CD8-positive, alpha-beta memory T cell (primary cell): ENCODE results near the gene KCNS1. TPM values are rescaled to one million over a fixed set of nuclear protein-coding genes. Genes with fewer than 3 reads are reported as not detected.

Experiments
- CTCF ChIA-PET: fragments of 350-600 bp; sonication (Branson Sonifier 250); formaldehyde crosslinking; loops from one replicate; lab custom pipeline; 2021; ENCODE audit warnings: antibody characterized with exemption; lab: Charles Lee
- POLR2A ChIA-PET: fragments of 350-600 bp; sonication (Branson Sonifier 250); formaldehyde crosslinking; loops from one replicate; lab custom pipeline; 2021; ENCODE audit warnings: antibody characterized with exemption; lab: Charles Lee
- DNase-seq, 5 donors: peaks; one replicate each; pipeline versions ENCODE4 v3.0.0 to v3.0.0-alpha.2; 2020 to 2022; ENCODE audit warnings: mixed read lengths in 1 of 5
- H3K27ac ChIP-seq: one replicate; pipeline ENCODE4 v1.7.0; 2013; ENCODE audit warnings: low read depth, mild to moderate bottlenecking, low read length, moderate library complexity
- H3K27me3 ChIP-seq: 2 replicates; pipeline ENCODE4 v1.7.0; 2013; ENCODE audit warnings: low read length, mild to moderate bottlenecking; ENCODE audit not compliant: insufficient read depth, poor library complexity, severe bottlenecking
- H3K36me3 ChIP-seq: 2 replicates; pipeline ENCODE4 v1.7.0; 2013; ENCODE audit warnings: mild to moderate bottlenecking, low read length, moderate library complexity; ENCODE audit not compliant: insufficient read depth
- H3K4me1 ChIP-seq: 2 replicates; pipeline ENCODE4 v1.7.0; 2013; ENCODE audit warnings: mild to moderate bottlenecking, low read length, moderate library complexity; ENCODE audit not compliant: insufficient read depth
- H3K4me3 ChIP-seq: 2 replicates; pipeline ENCODE4 v1.7.0; 2013; ENCODE audit warnings: mild to moderate bottlenecking, low read length
- H3K9me3 ChIP-seq: 2 replicates; pipeline ENCODE4 v1.7.0; 2013; ENCODE audit warnings: mild to moderate bottlenecking, low read length
- H3K27ac Mint-ChIP-seq, 8 donors: one replicate each; pipeline ENCODE4 v1.8.0; 2020 to 2021; ENCODE audit warnings: mixed read lengths in 8 of 8, mild to moderate bottlenecking in 6 of 8, inconsistent platforms in 3 of 8, moderate library complexity in 3 of 8
- H3K27me3 Mint-ChIP-seq, 2 donors: one replicate each; pipeline ENCODE4 v1.8.0; 2020 to 2021; ENCODE audit warnings: mixed read lengths in 2 of 2, mild to moderate bottlenecking in 1 of 2, moderate library complexity in 1 of 2
- H3K36me3 Mint-ChIP-seq, 3 donors: one replicate each; pipeline ENCODE4 v1.8.0; 2020 to 2021; ENCODE audit warnings: mixed read lengths in 3 of 3, inconsistent platforms in 1 of 3, mild to moderate bottlenecking in 1 of 3
- H3K4me1 Mint-ChIP-seq, 3 donors: one replicate each; pipeline ENCODE4 v1.8.0; 2020 to 2021; ENCODE audit warnings: mixed read lengths in 3 of 3, inconsistent platforms in 1 of 3, mild to moderate bottlenecking in 1 of 3
- H3K4me3 Mint-ChIP-seq, 7 donors: one replicate each; pipeline ENCODE4 v1.8.0; 2020 to 2021; ENCODE audit warnings: mixed read lengths in 7 of 7, mild to moderate bottlenecking in 6 of 7, moderate library complexity in 4 of 7, inconsistent platforms in 2 of 7
- H3K9me3 Mint-ChIP-seq, 5 donors: one replicate each; pipeline ENCODE4 v1.8.0; 2020 to 2022; ENCODE audit warnings: mixed read lengths in 5 of 5, mild to moderate bottlenecking in 3 of 5, moderate library complexity in 2 of 5, inconsistent platforms in 1 of 5
- polyA plus RNA-seq: library from polyadenylated mRNA; unstranded; fragments of 300-500 nt; fragmentation: Illumina TruSeq; gene quantifications from one replicate; pipeline ENCODE4 v1.2.3, GENCODE V29; 2021
- total RNA-seq, 2 experiments: library from RNA; stranded (reverse); gene quantifications; one replicate each; pipeline ENCODE4 v1.2.3, GENCODE V29; 2021

The KCNS1 gene
- total and polyA plus RNA-seq, 3 experiments from 2014 or later = 0.16 to 0.28 TPM; not detected in 1

- Mint-ChIP-seq H3K36me3 (peaks cover 0 to 4% (median 0%) of the 10 kb centered on the region in 3 donors), H3K4me1 (peaks cover 2 to 7% (median 4%) of the 10 kb centered on the region in 3 donors), H3K27ac (no peak overlapping the region), H3K9me3 (no peaks in the 10 kb centered on the region), H3K27me3 (peaks cover 14 to 45% of the 10 kb centered on the region in 2 donors), H3K4me3 (no peak overlapping the region)
- Histone ChIP-seq H3K27ac (no peak overlapping the region), H3K4me3 (no peak overlapping the region), H3K4me1 (no peaks in the 10 kb centered on the region), H3K36me3 (no peaks in the 10 kb centered on the region), H3K27me3 (peaks cover 4% of the 10 kb centered on the region), H3K9me3 (no peaks in the 10 kb centered on the region)
- POLR2A ChIA-PET = no interaction called here
- CTCF ChIA-PET = interaction anchor here (4.5 kb wide), 1 partner anchor 9 kb away, joined by 26 read pairs; no protein-coding TSS in a partner anchor
- DNase-seq = no peak
Observed at GRCh38 chr20:45105317-45105716, 4.4 kb upstream of the KCNS1 start.

- POLR2A ChIA-PET = no interaction called here
- no peak overlapping the region for H3K27ac Mint-ChIP-seq
Observed at GRCh38 chr20:45104786-45105185, 3.9 kb upstream of the KCNS1 start.

GRCh38 chr20:45103072-45103471 lies 2.1 kb upstream of the KCNS1 start:
- H3K9me3 Mint-ChIP-seq = no peaks in the 10 kb centered on the region
- H3K9me3 ChIP-seq = no peaks in the 10 kb centered on the region
- H3K36me3 ChIP-seq = no peaks in the 10 kb centered on the region
- no peak overlapping the region for H3K4me3 ChIP-seq
- peaks cover 0 to 4% (median 0%) of the 10 kb centered on the region in 3 donors for H3K36me3 Mint-ChIP-seq
- peaks cover 5 to 18% (median 12%) of the 10 kb centered on the region in 3 donors for H3K4me1 Mint-ChIP-seq
- H3K27me3 ChIP-seq = peaks cover 21% of the 10 kb centered on the region
- H3K27ac Mint-ChIP-seq = no peak overlapping the region
- peaks cover 30 to 60% of the 10 kb centered on the region in 2 donors for H3K27me3 Mint-ChIP-seq
- ChIA-PET POLR2A (no interaction called here), CTCF (interaction anchor here (0.7 to 2.0 kb wide), 2 partner anchors 9 to 10 kb away, joined by 3 to 5 read pairs; no protein-coding TSS in a partner anchor)
- H3K4me1 ChIP-seq = no peaks in the 10 kb centered on the region
- DNase-seq = no peak
- no peak overlapping the region for H3K27ac ChIP-seq
- H3K4me3 Mint-ChIP-seq = no peak overlapping the region

More at GRCh38 chr20:45104786-45105185, 3.9 kb upstream of the KCNS1 start:
- Mint-ChIP-seq H3K27me3 (peaks cover 19 to 50% of the 10 kb centered on the region in 2 donors), H3K9me3 (no peaks in the 10 kb centered on the region), H3K4me3 (no peak overlapping the region), H3K4me1 (peaks cover 2 to 12% (median 4%) of the 10 kb centered on the region in 3 donors), H3K36me3 (peaks cover 0 to 4% (median 0%) of the 10 kb centered on the region in 3 donors)
- Histone ChIP-seq H3K27me3 (peaks cover 9% of the 10 kb centered on the region), H3K36me3 (no peaks in the 10 kb centered on the region), H3K4me3 (no peak overlapping the region), H3K4me1 (no peaks in the 10 kb centered on the region), H3K27ac (no peak overlapping the region), H3K9me3 (no peaks in the 10 kb centered on the region)
- DNase-seq = no peak
- CTCF ChIA-PET = interaction anchor here (4.5 kb wide), 1 partner anchor 8 kb away, joined by 26 read pairs; no protein-coding TSS in a partner anchor

GRCh38 chr20:45101333-45101850 lies 465 bp upstream of the KCNS1 start:
- Mint-ChIP-seq H3K27me3 (peaks cover 38 to 60% of the 10 kb centered on the region in 2 donors), H3K4me3 (peak overlapping the region in 1 of 7 donors; percentile 29), H3K36me3 (peaks cover 0 to 4% (median 0%) of the 10 kb centered on the region in 3 donors), H3K27ac (no peak overlapping the region), H3K4me1 (peaks cover 9 to 22% (median 12%) of the 10 kb centered on the region in 3 donors), H3K9me3 (no peaks in the 10 kb centered on the region)
- no peak for DNase-seq
- CTCF ChIA-PET = no interaction called here
- no peak overlapping the region for H3K27ac ChIP-seq
- H3K27me3 ChIP-seq = peaks cover 35% of the 10 kb centered on the region
- H3K4me3 ChIP-seq = no peak overlapping the region
- no peaks in the 10 kb centered on the region for H3K36me3 ChIP-seq
- POLR2A ChIA-PET = interaction anchor here (0.5 kb wide), 1 partner anchor 102 kb away, joined by 3 read pairs; no protein-coding TSS in a partner anchor
- H3K9me3 ChIP-seq = no peaks in the 10 kb centered on the region
- no peaks in the 10 kb centered on the region for H3K4me1 ChIP-seq

GRCh38 chr20:45098103-45098773 lies 2.7 kb downstream of the KCNS1 start:
- Histone ChIP-seq H3K27me3 (peaks cover 35% of the 10 kb centered on the region), H3K9me3 (no peaks in the 10 kb centered on the region), H3K4me1 (peaks cover 3% of the 10 kb centered on the region), H3K36me3 (no peaks in the 10 kb centered on the region), H3K27ac (no peak overlapping the region), H3K4me3 (no peak overlapping the region)
- H3K4me3 Mint-ChIP-seq = peak overlapping the region in 4 of 7 donors; percentile 54 to 70 (median 64)
- H3K9me3 Mint-ChIP-seq = no peaks in the 10 kb centered on the region
- no peak overlapping the region for H3K27ac Mint-ChIP-seq
- CTCF ChIA-PET = interaction anchor here (1.4 to 7.7 kb wide), 5 partner anchors 8 to 87 kb away, joined by 3 to 65 read pairs (median 26); no protein-coding TSS in a partner anchor
- DNase-seq = peak in 2 of 5 donors; percentile 11 to 28
- peaks cover 32 to 47% of the 10 kb centered on the region in 2 donors for H3K27me3 Mint-ChIP-seq
- POLR2A ChIA-PET = no interaction called here
- H3K36me3 Mint-ChIP-seq = peaks cover 0 to 4% (median 0%) of the 10 kb centered on the region in 3 donors
- peaks cover 12 to 30% (median 15%) of the 10 kb centered on the region in 3 donors for H3K4me1 Mint-ChIP-seq

- peaks cover 3% of the 10 kb centered on the region for H3K4me1 ChIP-seq
- no peak overlapping the region for H3K27ac ChIP-seq
- H3K4me1 Mint-ChIP-seq = peaks cover 12 to 30% (median 15%) of the 10 kb centered on the region in 3 donors
- no peak overlapping the region for H3K4me3 ChIP-seq
- no peaks in the 10 kb centered on the region for H3K9me3 ChIP-seq
- no peaks in the 10 kb centered on the region for H3K9me3 Mint-ChIP-seq
- H3K27me3 Mint-ChIP-seq = peaks cover 32 to 44% of the 10 kb centered on the region in 2 donors
- CTCF ChIA-PET = interaction anchor here (1.2 to 7.7 kb wide), 12 partner anchors 9 to 216 kb away, joined by 3 to 65 read pairs (median 9); partner anchors contain the start of gene TOMM34
- POLR2A ChIA-PET = no interaction called here
- no peak overlapping the region for H3K27ac Mint-ChIP-seq
- DNase-seq = peak in 2 of 5 donors; percentile 24 to 29
- H3K27me3 ChIP-seq = peaks cover 35% of the 10 kb centered on the region
- H3K36me3 ChIP-seq = no peaks in the 10 kb centered on the region
- peaks cover 0 to 4% (median 0%) of the 10 kb centered on the region in 3 donors for H3K36me3 Mint-ChIP-seq
- peak overlapping the region in 6 of 7 donors; percentile 30 to 66 (median 62) for H3K4me3 Mint-ChIP-seq
Observed at GRCh38 chr20:45097485-45098102, 3.3 kb downstream of the KCNS1 start.

- ChIA-PET CTCF (interaction anchor here (0.9 to 7.7 kb wide), 23 partner anchors 10 to 674 kb away, joined by 3 to 65 read pairs (median 7); partner anchors contain the start of gene TOMM34), POLR2A (no interaction called here)
Observed at GRCh38 chr20:45096781-45097180, 4.1 kb downstream of the KCNS1 start.

More at GRCh38 chr20:45096781-45097180, 4.1 kb downstream of the KCNS1 start:
- Mint-ChIP-seq H3K36me3 (peaks cover 0 to 3% (median 0%) of the 10 kb centered on the region in 3 donors), H3K9me3 (no peaks in the 10 kb centered on the region), H3K27ac (peak overlapping the region in 1 of 8 donors; percentile 22), H3K27me3 (peaks cover 32 to 40% of the 10 kb centered on the region in 2 donors), H3K4me3 (peak overlapping the region in 1 of 7 donors; percentile 15), H3K4me1 (peaks cover 12 to 30% (median 15%) of the 10 kb centered on the region in 3 donors)
- Histone ChIP-seq H3K27ac (no peak overlapping the region), H3K36me3 (no peaks in the 10 kb centered on the region), H3K27me3 (peaks cover 35% of the 10 kb centered on the region), H3K4me1 (peaks cover 3% of the 10 kb centered on the region), H3K4me3 (no peak overlapping the region), H3K9me3 (no peaks in the 10 kb centered on the region)
- no peak for DNase-seq
